Measurements from ENCODE around the gene GNPDA1. TPM values are rescaled to one million over a fixed set of nuclear protein-coding genes. Genes with fewer than 3 reads are reported as not detected.

Gene GNPDA1
- total RNA-seq, 3 donors from 2014 or later: 32.6 to 46.4 (median 38.3) TPM

DNA sequence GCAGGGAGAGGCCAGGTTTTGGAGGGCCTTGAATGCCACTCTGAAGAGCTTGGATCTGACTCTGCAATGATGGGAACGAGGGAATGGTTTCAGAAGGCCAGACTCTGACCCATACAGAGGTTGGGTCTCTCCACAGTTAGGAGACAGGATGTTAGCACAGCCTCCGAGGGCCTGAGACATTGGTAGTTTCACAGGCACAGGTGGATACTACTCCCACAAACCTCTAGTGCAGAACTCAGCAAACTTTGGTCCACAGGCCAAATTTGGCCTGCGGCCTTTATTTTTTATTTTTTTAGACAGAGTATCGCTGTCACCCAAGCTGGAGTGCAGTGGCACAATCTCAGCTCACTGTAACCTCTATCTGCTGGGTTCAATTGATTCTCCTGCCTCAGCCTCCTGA lies 2.9 kb downstream of the GNPDA1 start:
- Histone ChIP-seq H3K27ac (no peak overlapping the region), H3K36me3 (no peaks in the 10 kb centered on the region), H3K4me3 (no peak overlapping the region), H3K27me3 (no peaks in the 10 kb centered on the region), H3K9me3 (no peaks in the 10 kb centered on the region), H3K4me1 (peaks cover 0 to 4% of the 10 kb centered on the region in 2 donors)
- TF ChIP-seq, protein P1, sequence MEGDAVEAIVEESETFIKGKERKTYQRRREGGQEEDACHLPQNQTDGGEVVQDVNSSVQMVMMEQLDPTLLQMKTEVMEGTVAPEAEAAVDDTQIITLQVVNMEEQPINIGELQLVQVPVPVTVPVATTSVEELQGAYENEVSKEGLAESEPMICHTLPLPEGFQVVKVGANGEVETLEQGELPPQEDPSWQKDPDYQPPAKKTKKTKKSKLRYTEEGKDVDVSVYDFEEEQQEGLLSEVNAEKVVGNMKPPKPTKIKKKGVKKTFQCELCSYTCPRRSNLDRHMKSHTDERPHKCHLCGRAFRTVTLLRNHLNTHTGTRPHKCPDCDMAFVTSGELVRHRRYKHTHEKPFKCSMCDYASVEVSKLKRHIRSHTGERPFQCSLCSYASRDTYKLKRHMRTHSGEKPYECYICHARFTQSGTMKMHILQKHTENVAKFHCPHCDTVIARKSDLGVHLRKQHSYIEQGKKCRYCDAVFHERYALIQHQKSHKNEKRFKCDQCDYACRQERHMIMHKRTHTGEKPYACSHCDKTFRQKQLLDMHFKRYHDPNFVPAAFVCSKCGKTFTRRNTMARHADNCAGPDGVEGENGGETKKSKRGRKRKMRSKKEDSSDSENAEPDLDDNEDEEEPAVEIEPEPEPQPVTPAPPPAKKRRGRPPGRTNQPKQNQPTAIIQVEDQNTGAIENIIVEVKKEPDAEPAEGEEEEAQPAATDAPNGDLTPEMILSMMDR (IDR thresholded peaks at IDR 0.05): no peak
- TF ChIP-seq POLR2A (IDR thresholded peaks at IDR 0.05) (no peak), POLR2AphosphoS5 (IDR thresholded peaks at IDR 0.05) (no peak)
- DNase-seq (ENCODE audit: low spot score in 2 of 2): no peak
- intact Hi-C loops (cut with DNase I; ENCODE audit: low total_unique reads): no loop called here

- Histone ChIP-seq H3K9me3 (no peaks in the 10 kb centered on the region), H3K27me3 (no peaks in the 10 kb centered on the region), H3K36me3 (no peaks in the 10 kb centered on the region), H3K4me3 (no peak overlapping the region), H3K27ac (no peak overlapping the region), H3K4me1 (peaks cover 0 to 4% of the 10 kb centered on the region in 2 donors)
- intact Hi-C loops (cut with DNase I; ENCODE audit: low total_unique reads): no loop called here
- TF ChIP-seq POLR2A (IDR thresholded peaks at IDR 0.05) (no peak), POLR2AphosphoS5 (IDR thresholded peaks at IDR 0.05) (no peak)
- TF ChIP-seq, protein P1 (IDR thresholded peaks at IDR 0.05): no peak
- DNase-seq (ENCODE audit: low spot score in 2 of 2): no peak
These were observed 4.0 kb downstream of the GNPDA1 start for GRCh38 chr5:142008813-142009212.

DNA sequence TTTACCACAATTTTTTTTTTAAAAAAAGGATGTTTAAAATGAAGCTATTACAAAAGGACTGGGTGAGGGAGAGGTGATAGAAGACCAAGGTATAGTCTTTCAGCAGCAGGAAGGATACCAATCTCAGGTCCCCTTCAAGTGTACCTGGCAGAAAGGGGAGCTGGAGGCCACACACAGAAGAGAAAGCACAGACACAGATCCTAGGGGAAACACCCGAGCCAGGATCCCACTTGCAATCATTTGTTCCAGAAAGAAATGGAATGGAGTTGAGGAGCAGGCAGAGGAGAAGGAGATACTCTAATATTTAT lies 5.6 kb downstream of the GNPDA1 start:
- Histone ChIP-seq H3K4me1 (peaks cover 0 to 4% of the 10 kb centered on the region in 2 donors), H3K27ac (no peak overlapping the region), H3K9me3 (no peaks in the 10 kb centered on the region), H3K27me3 (no peaks in the 10 kb centered on the region), H3K36me3 (no peaks in the 10 kb centered on the region), H3K4me3 (no peak overlapping the region)
- TF ChIP-seq POLR2A (IDR thresholded peaks at IDR 0.05) (no peak), POLR2AphosphoS5 (IDR thresholded peaks at IDR 0.05) (no peak)
- TF ChIP-seq, protein P1 (IDR thresholded peaks at IDR 0.05): no peak
- intact Hi-C loops (cut with DNase I; ENCODE audit: low total_unique reads): no loop called here
- DNase-seq (ENCODE audit: low spot score in 2 of 2): no peak

DNA sequence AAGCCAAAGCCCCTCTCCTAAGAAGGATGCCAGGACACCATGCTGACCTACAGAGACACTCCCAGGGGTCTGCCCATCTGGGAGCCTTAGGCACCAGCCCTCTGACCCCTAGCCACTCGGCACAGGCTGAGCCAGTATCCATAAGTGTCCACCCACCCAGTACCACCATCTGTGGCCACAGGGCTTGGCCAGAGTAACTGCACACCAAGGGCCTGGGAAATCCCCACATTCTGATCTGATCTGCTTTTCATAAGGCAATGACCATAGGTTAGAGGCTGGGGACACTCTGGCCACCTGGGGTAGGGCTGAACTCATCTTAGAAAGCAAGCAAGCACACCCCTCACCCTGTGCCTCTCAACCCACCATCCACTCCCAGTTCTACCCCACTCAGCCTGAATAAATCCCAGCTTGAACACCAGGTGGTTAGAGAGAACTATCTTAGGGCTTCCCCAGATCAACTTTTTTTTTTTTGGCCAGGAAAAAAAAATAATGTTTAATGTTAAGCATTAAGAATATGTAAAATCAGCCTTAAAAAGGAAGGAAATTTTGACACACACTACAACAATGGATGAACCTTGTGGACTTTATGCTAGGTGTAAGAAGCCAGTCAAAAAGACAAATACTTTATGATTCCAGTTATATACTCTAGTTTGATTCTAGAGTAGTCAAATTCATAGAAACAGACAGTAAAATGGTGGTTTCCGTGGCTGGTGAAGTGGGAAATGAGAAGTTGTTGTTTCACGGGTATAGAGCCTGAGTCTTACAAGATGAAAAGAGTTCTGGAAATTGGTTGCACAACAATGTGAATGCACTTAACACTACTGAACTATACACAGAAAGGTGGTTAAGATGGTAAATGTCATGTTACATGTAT lies 6.2 kb downstream of the GNPDA1 start:
- Histone ChIP-seq H3K27ac (peak overlapping the region in 1 of 2 donors; percentile 25), H3K36me3 (no peaks in the 10 kb centered on the region), H3K4me3 (no peak overlapping the region), H3K4me1 (no peaks in the 10 kb centered on the region), H3K9me3 (no peaks in the 10 kb centered on the region), H3K27me3 (no peaks in the 10 kb centered on the region)
- TF ChIP-seq, protein P1 (IDR thresholded peaks at IDR 0.05): no peak
- TF ChIP-seq POLR2A (IDR thresholded peaks at IDR 0.05) (no peak), POLR2AphosphoS5 (IDR thresholded peaks at IDR 0.05) (no peak)
- intact Hi-C loops (cut with DNase I; ENCODE audit: low total_unique reads): no loop called here
- DNase-seq (ENCODE audit: low spot score in 2 of 2): no peak

- Histone ChIP-seq H3K27ac (peak overlapping the region; percentile 3 to 21), H3K36me3 (no peaks in the 10 kb centered on the region), H3K9me3 (no peaks in the 10 kb centered on the region), H3K27me3 (no peaks in the 10 kb centered on the region), H3K4me1 (no peaks in the 10 kb centered on the region), H3K4me3 (no peak overlapping the region)
- TF ChIP-seq POLR2A (IDR thresholded peaks at IDR 0.05) (no peak), POLR2AphosphoS5 (IDR thresholded peaks at IDR 0.05) (no peak)
- TF ChIP-seq, protein P1 (IDR thresholded peaks at IDR 0.05): no peak
- intact Hi-C loops (cut with DNase I; ENCODE audit: low total_unique reads): no loop called here
- DNase-seq (ENCODE audit: low spot score in 2 of 2): no peak
These were observed 9.5 kb downstream of the GNPDA1 start for GRCh38 chr5:142003266-142003800.
